C1 segment of cervical spinal cord (tissue), 14 donors: Measurements from ENCODE around the gene PROM1.

Experiments
- DNase-seq, 14 donors: peaks; one replicate each; lab custom pipeline; 2025; lab: John Stamatoyannopoulos, UW

The PROM1 gene

DNA sequence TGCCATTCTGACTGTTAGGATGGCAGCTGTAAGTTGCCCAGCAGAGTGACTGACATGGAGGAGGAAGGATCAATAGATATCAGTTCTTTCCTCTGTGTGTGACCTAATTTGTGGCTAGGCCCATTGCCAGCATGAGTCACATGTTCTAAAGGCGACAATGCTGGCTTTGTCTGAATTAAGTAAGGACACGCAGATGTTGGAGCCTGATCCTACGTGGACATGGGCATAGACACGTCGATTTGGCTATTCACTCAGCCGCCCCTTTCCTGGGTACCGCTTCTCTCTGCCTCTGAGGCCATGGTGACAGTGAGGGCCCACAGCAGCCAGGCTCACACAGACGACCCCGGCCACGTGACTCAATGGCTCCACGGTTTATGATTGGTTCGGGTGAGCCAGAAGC is 16.3 kb downstream of the PROM1 start:
- peak in 8 of 14 donors; percentile 23 to 61 (median 34) for DNase-seq

DNA sequence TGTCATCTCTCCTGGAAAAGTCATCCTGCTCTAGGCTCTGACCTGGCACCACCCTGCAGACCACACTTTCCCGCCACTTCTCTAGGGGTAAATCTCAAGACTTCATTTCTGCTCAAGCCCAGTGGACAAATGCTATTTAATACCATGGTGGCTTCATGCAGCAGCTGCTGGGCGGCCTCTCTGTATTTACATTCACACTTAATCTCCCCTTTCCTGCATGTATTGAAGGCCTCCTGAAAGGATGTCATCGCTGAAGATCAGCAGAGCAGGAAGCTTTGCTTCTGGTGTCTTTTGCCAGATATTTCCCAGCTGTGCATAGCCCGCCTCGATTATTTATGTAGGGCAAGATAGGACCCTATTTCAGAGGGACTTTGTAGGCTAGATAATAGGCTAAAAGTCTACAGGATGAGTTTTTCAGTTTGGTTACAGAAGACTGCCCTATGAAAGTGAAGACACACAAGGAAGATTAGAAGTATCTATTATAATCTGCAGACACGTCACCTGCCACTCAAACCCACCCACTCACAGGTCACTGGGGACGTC is 17.2 kb downstream of the PROM1 start:
- no peak for DNase-seq

DNA sequence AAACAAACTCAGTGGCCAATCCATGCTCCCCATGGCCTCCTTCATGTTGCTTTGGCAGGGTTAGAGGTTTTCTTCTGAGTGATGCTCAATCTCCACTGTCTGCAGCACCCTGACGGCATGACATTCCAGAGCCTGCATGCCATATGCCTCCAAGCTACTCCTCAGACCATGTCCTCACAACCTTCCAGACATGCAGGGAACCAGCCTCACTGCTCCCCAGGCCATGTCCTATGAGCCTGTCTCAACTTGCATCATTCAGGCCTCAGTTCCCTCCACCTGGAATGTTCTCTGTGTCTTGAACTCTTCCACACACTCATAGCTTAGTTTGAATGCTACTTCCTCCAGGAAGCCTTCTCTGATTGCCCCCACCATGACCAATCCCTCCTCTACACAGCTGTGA is 18.8 kb downstream of the PROM1 start:
- no peak for DNase-seq

DNA sequence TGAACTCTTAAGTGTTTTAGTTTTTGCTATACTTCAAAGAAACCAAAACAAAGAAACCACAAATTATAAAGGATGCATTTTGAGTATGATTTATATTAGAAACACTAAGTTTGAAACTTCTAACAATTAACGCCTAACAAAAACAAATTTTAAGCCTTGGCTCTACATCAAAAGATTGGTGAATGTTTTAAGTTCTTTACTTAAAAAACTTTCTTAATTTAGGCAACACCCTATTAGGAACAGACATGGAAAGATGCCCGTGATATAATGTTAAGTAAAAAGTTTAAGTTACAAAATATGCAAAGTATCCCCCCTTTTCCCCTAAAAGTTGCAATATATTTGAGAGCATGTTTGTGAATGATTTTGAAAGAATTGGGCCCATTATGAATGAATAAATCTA is 21.2 kb downstream of the PROM1 start:
- DNase-seq: no peak

DNA sequence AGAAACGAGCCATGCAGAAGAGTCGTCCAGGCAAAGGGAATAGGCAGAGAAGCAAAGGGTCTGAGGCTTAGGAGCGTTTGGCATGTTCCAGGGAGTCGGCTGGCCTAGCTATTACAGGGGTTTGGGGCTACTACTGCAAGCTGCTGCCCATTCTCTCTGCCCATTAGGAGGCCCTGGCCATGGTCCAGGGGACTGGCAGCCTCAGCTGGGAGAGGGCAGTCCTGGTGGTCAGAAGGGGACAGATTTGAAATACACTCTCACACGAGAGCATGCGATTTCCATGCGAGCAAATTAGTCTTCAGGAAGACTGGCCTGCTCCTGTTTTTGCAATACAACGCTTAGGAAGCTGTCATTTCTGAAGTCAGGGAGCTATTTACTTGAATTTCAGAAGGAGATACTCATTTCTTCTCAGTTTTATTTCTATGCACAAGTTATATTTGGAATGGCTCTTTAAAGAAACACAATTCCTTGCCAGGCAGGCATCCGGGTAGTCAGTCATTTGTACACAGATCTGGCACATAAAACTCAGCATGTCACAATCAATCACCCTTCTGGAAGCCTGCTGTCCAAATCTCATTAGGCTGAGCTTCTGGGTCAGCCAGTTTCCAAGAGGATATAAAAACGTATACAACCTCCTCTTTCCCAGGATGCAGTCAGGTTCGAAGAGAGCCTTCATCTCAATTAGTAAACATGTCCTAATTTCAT is 27.0 kb downstream of the PROM1 start:
- DNase-seq: peak in 4 of 14 donors; percentile 4 to 75 (median 12)

DNA sequence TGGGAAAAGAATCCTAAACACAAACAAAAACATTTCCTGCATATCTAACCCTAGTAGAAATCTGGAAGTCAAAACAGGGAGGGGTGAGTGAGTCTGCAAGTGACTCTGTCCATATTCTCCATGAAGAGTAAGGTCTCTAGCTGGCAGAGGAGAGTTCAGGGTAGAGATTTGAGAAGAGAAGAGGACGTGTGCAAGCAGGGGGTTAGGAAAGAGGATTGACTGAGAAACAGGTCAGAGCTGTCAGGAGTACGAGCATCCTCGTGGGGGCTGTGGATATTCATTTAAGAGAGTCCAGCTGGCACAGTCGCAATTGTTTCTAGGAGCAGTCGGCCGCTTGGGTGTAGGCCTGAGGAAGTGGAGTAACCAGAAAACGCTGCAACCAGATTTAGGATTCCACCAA is 27.9 kb downstream of the PROM1 start:
- no peak for DNase-seq

DNA sequence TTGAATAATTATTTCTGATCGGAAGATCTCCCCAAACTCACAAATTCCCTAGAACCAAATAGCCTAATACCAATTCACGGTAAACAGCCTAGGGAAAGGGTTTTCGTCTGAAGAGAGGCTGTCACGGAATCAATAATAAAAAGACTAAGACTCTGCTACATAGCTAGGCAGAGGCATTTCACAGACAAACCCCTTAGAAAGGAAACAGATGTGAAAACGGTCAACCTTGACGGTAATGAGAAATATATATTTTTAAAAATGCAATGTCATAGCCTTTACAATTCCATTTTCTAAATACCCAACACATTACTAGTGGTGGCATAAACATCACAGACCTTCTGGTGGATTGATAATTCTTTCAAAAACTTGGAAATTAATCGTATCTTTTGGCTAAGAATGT is 28.4 kb downstream of the PROM1 start:
- no peak for DNase-seq

DNA sequence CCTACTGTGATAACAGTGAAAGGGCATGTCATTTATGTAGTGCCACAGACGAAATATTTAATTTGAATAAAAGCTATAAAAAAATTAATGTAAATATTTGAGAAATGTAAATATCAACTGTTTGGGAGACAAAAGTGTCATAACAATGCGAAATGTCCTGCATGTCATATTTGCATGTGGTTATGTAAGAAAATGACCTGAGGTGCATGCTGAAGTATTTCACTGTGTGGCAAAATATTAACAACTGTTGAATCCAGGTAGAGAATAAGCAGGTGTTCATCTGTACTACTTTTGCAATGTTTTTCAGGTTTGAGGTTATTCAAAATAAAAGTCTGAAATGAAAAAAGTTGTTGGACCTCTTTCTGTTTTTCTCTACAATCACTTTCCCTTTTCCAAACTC is 30.9 kb downstream of the PROM1 start:
- no peak for DNase-seq

DNA sequence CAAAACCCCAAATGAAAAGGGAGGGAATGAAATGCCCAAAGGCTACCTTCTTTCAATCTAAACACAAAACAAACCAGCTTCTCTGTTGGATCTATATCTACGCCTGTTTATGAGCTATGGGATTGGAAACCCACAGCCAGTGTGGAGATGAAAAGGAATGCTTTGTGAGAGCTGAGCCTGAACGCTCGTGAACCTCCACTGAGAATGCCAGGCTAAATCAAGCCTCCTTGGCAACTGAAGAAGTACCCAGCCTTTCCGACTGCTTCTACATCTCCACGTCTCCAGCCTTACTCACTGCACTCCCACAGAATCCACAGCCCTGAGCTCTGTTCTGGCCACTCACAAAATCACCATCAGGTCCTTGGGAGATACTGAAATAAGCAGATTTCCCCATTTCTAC is 31.8 kb downstream of the PROM1 start:
- no peak for DNase-seq

DNA sequence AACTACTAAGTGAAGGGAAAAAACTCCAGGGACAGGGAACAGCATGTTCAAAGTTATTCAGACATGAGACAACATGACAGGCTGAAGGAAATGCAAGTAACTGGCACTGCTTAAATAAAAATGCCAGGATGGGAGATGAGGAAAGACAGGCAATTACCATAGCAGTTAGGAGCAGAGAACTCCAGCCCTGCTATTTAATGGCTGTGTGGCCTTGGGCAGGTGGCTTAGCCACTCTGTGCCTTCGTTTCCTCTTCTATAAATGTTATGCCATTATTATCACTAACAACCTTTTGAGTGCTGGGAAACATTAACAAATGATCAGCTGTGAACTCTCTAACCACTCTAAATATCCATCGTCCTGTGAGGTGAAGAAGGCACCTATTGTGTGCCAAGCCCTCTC is 32.7 kb downstream of the PROM1 start:
- no peak for DNase-seq

DNA sequence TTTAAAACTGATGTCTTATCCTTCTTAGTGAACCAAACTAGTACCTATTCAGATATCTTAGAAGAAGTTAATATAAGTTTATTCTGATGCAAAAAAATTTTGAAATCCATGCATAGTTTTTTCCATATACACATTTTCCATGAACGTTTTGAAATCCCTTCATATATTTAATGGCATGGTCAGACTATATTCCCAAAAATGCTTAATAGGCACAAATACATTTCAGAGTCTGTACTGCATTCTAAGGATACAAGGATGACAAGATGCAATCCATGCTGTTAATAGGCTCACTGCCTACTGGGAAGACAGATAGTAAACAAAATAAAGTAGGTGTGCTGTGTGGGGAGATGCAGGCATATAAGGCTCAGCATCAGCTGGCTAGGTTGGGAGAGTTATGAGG is 33.2 kb downstream of the PROM1 start:
- DNase-seq: no peak

DNA sequence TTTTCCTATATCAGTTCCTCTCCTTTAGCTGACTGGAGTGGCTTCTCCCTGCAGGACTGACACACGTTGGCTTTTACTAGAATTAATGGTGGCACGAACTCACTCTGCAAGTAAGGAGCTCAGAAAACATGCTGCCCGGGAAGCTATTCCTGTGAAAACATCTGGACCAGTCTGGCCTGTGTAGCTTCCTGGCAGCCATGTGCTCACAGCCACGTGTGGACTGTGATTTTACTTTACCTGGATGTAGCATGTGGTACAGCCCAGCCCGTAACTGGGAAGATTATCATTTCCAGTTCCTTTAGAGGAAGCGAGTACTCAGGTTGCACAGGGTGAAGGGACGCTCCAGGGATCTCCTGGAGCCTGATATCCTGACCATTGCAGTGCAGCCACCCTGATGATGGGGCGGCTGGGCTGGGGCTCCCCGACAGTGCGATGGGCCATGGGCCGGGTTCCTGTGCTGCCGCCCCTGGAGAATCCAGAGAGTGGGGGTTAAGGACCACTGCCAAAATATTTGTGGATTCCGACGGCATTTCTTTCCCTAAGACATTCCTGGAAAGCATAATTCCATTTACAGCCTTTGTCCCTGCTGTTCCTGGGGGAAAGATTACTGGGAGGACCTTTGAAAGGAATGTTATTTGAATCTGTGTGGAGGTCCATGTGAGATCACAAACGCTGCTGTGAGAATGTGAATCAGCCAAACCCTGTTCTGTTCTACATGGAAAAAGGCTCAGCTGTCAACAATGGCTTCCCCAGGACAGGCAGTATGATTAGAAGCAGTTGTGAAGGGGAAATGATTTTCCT is 35.0 kb downstream of the PROM1 start:
- DNase-seq: no peak

DNA sequence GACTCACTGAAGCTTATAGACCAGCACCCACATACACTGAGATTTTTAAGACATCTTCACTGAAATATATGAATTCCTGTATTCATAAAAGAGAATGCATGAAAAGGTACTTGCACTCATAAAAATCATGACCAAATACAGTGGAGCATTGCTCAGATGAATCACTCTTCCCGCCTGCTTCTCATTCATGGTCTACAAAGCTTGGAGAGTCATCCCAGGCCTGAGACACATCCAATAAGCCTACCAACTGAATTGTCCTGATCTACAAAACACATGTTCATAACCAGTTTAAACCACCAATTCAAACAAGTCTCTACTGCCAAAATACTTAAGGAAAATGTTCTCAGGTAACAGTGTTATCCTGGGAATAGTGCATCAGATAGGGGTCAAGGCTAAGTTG is 38.1 kb downstream of the PROM1 start:
- DNase-seq: no peak

DNA sequence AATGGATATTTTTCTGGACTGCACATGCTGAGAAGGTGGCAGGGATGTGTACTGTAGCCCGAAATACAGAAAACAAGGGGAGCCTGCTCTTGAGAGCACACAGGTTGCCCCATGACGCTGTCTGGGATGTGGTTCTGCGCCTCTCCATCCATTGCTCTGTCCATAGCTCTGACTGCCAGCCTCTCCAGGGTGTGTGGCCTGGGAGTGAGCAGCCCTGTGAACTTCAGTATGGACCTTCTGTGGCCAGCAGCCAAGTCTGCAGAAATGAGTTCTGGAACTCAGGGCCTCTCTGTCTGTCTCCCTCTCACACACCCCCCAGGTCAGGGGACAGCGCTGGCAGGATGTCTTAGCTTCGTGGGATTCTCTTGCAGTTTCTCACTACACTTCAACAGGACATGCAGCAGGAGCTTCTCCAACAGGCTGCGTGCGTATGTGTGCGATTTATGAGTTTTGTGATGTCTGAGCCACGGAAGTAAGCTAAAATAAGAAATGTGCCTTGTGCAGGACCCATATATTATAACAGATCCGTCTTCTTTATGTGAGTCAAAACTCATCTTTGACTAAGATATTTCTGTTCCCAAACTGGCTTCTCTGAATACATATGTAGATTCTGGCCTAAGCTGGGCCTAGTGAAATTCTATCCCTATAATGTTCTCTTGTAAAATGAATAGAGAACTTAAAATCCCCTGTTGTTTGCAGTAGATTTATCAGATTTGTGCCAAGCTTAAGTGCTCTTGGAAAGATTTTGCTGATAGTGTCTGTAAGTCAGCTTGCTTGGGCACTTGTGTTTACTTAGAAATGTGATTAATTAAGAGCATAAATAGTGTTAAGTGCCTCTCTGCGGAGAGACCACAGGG is 40.0 kb downstream of the PROM1 start:
- DNase-seq: no peak

DNA sequence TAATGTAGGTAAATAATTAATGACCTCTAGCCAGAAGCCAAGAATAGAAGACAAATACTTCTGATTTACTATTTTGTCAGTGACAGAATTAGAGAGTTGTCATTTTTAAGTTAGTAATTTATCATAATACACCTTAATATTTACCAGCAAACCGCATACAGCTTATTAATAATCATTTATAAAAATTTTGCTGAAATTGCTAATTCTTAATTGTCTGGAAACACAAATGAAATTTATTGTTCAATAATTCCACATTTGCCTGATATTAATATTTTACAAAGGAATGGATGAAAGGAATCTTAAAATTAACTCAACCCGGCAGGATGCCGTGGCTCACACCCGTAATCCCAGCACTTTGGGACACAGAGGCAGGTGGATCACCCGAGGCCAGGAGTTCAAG is 44.7 kb downstream of the PROM1 start:
- DNase-seq: no peak

DNA sequence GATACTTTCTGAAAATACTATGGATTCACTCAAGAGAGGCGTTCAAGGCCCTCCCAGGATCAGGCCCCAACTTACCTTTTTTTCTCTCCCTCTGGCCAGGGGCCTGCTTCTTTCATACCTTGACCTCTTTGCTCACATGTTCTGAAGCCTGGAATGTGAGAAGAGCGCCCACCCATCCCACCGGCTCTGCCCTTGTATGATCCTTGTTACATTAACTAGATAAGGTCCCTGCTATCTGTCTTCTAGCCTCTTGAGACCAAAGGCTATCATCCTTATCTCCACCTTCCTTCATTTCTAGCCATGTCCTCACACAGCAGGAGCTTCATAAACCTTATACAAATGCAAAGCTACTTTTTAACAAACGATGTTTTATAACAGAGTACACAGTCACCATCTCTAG is 45.9 kb downstream of the PROM1 start:
- no peak for DNase-seq

DNA sequence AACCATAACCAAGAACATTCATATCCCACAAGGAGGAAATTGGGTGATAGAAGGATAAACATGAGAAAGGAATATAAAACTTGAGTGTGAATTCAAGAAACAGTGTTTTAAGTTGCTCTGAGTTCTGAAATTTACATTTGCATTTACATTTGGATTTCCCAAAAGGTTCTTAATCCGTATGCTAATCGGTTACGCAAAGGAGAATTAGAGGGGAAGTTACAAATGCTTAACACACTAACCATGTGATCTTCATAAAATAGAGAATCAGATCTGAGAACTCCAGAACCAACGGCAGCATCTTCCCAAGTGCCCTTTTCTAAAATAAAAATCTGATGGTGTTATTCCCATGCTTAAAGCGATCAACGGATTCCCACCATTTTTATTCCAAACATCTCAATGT is 48.0 kb downstream of the PROM1 start:
- DNase-seq: no peak

DNA sequence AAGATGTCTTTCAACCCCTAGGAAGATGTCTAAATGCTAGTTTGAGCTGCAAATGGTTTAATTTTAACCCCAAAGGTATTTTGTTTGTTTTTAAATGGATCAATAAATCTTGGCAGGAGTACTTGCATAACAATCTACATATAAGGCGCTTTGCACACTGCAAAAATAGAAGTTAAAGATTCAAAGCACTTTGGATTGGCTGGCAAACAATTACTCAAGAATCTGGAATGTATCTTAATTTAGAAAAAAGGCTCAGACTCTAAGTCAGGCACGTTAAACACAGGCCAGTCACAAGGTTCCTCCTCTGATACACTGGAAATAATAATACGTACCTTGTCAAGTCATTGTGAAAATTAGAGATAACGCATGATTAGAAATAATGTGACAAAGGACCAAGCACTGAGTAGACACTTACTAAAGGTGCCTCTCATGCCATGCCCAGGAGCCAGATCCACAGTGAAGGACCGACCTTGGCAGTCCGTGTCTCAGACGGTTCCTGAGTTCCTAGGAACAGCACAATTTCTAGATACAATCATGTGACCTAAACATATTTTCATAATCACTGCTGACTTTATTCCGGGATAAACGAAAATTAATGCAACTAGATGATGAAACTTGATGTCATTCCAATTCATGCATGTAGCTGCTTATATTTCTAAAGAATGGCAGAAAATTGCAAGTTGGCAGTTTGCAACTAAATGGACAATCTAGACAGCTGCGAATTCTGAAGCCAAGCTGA is 49.6 kb downstream of the PROM1 start:
- no peak for DNase-seq

DNA sequence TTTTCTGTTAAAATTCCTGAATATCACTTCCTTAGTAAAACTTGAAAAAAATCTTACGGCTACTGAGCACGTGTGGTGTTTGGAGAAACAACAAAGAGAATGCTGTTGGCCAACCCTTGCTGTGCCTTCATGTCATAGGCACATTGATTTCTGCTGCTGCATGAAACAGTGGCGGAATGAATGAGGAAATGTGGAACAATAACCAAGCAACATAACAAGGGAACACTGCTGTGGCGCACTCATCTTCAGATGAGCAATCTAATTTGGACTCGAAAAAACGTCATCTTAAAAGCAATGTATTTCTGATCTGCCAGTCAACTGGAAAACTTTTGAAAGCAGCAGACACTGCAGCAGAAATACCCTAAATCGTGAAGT is 51.4 kb downstream of the PROM1 start:
- no peak for DNase-seq

DNA sequence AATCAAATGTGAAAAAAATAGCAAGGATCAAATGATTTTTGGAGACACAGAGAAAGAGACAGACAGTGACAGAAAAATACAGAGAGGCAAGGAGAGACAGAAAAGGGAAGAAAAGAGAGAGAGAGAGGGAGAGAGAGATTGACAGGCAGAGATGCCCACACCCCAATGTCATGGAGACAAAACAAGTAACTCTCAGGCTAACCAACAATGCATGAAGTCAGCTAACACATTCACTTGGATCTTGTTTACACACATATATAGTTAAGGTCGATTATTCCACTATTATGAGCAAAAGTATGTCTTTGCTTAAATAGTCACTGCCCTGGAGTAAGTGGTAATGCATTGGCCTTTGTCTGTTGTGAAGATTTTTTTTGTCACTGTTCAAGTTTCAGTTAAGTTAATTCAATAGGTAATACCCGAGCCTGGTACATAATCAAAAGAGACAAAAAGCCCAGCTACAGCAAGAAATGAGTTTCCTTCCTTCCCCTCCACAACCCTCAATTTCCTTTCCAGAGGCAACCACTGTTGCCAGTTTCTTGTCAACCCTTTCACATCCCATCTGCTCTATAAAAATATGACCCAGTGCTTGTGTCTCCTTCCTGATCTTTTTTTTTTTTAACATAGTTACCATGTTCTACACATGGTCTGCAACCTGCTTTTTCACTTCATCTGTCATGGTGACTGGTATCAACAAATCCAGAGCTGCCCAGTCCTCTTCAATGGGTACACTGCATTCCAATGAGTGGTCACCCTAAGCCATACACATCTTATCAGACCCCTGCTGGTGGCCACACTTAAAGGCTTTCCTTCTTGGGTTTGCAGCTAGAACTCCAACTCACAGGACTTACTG is 52.1 kb downstream of the PROM1 start:
- no peak for DNase-seq

DNA sequence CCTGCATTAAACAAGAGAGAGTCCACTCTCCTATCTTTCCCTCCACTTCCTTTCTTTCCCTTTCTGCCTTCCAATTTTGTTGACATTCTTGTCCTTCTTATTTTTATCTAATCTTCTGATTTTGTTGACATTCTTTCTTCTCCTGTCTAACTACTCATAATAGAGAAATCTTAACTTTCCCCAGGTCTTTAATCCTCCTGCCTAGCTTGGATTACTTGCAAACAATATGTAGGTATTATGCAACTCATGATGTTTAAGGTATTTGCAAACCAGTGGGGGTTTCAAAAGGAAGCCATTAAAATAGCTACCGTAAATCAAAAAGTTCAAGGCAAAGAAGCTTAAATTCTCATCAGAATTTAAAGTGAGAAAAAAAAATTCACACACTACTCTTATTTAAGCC is 53.9 kb downstream of the PROM1 start:
- no peak for DNase-seq
